Epithelial cell of esophagus (primary cell): ENCODE results near the gene PRMT1.
A peak's percentile ranks its signal among the peaks of the same experiment; 100 is the strongest.

Experiments
- DNase-seq: peaks from one replicate; pipeline ENCODE4 v3.0.0; 2010; ENCODE audit warnings: low read depth
- H3K4me3 ChIP-seq: 2 replicates; pipeline ENCODE4 v1.5.1; 2011; ENCODE audit warnings: mild to moderate bottlenecking, low read length, control low read depth
- TF ChIP-seq, protein P1 (sequence below): IDR thresholded peaks from 2 replicates; pipeline ENCODE4 v1.5.1; 2011; ENCODE audit warnings: low read depth, mild to moderate bottlenecking, low read length, control low read depth, inconsistent platforms; ENCODE audit not compliant: insufficient read depth; ENCODE audit errors: missing control alignments

PRMT1 gene

DNA sequence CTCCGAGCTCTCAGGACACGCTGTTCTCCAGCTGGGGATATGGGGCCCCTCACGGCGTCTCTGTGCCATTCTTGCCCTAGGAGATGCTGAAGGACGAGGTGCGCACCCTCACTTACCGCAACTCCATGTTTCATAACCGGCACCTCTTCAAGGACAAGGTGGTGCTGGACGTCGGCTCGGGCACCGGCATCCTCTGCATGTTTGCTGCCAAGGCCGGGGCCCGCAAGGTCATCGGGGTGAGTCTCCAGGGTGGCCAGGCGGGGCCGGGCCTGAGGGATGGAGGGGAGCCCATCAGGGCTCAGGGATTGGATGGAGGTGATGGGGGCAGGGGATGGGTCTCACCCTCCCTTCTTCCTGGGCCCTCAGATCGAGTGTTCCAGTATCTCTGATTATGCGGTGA, 4.8 kb downstream of the PRMT1 start:
- DNase-seq = no peak
- no peak overlapping the region for H3K4me3 ChIP-seq
- TF ChIP-seq, protein P1, sequence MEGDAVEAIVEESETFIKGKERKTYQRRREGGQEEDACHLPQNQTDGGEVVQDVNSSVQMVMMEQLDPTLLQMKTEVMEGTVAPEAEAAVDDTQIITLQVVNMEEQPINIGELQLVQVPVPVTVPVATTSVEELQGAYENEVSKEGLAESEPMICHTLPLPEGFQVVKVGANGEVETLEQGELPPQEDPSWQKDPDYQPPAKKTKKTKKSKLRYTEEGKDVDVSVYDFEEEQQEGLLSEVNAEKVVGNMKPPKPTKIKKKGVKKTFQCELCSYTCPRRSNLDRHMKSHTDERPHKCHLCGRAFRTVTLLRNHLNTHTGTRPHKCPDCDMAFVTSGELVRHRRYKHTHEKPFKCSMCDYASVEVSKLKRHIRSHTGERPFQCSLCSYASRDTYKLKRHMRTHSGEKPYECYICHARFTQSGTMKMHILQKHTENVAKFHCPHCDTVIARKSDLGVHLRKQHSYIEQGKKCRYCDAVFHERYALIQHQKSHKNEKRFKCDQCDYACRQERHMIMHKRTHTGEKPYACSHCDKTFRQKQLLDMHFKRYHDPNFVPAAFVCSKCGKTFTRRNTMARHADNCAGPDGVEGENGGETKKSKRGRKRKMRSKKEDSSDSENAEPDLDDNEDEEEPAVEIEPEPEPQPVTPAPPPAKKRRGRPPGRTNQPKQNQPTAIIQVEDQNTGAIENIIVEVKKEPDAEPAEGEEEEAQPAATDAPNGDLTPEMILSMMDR = no peak

DNA sequence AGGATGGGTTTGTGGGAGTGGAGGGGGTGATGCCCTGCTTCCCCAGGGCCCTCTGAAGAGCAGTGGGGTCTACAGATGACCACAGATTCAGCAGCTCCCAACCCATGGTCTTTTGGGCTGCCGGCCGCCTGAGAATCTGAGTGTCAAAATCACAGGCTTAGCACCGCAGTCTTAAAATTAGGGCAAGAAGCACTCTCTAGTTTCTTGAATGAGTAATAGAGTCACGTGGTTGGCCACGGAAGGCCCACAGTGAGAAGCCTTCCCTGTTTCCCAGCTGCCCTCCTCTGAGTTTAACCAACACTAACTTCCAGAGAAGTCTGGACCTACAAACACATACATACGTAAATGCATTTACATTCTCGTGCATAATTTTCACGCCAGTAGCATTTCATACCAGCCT, 5.2 kb downstream of the PRMT1 start:
- H3K4me3 ChIP-seq = no peak overlapping the region
- no peak for DNase-seq
- TF ChIP-seq, protein P1 = no peak

DNA sequence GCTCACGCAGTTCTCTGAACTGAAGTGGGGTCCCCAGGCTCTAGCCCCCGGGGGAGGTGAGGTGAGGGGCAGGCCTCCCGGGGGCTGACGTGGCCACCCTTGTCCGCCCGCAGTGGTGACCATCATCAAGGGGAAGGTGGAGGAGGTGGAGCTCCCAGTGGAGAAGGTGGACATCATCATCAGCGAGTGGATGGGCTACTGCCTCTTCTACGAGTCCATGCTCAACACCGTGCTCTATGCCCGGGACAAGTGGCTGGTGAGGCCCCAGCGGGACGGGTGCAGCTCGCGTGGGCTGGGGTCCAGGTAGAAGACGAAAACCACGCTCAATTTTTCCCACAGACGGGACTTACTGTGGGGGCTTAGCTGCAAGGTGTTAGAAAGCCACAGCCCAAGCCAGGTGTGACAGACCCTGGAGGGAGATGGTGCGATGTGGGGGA, 6.8 kb downstream of the PRMT1 start:
- TF ChIP-seq, protein P1 = no peak
- H3K4me3 ChIP-seq = no peak overlapping the region
- DNase-seq = no peak

DNA sequence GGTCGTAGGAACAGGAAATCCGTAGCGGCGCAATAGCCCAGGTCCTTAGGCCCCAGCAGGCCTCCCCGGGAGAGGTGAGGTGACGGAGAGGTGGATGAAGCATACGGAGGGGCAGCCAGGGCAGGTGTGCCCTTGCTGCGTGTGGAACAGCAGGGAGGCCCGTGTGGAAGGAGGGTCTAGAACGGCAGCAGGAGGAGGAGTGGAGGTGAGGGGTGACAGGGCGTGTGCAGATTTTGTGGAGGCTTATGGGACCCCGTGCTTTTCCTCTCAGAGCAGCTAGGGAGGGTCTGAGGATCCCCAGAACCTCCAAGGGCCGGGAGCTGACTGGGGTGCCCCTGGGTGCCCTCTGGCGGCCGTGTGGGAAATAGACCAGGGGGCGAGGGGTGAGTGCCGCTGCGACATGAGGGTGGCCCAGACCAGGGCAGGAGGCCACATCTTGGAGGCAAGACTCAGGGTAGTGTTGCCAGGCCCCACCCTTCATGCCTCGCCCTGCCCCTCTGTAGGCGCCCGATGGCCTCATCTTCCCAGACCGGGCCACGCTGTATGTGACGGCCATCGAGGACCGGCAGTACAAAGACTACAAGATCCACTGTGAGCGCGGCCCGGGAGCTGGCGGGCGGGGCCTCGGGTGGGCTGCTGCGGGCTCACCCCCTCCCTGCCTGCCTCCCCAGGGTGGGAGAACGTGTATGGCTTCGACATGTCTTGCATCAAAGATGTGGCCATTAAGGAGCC, 7.3 kb downstream of the PRMT1 start:
- TF ChIP-seq, protein P1 = peak; percentile 64
- DNase-seq = no peak
- H3K4me3 ChIP-seq = no peak overlapping the region

DNA sequence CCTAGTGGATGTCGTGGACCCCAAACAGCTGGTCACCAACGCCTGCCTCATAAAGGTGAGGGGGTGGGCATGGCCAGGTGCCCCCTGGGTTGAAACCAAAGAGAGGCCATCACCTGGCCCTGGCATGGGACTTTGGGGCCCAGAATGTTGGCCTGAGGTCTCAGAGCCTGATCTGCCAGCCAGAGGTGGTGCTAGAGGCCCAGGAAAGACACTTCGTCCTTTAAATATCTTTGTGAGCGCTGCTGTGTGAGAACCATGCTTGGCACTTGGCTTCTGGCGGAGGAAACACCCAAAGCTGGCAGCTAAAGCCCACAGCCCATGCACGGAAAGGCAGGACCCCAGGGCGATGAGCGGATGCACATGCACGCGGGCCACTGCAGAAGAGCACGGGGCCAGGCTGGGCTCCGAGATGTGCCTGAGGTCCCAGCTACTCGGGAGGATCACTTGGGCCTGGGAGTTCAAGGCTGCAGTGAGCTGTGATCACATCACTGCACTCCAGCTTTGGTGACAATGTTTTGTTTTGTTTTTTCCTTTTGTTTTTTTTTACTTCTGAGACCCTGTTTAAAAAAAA, 8.0 kb downstream of the PRMT1 start:
- TF ChIP-seq, protein P1 = no peak
- DNase-seq = no peak
- no peak overlapping the region for H3K4me3 ChIP-seq

DNA sequence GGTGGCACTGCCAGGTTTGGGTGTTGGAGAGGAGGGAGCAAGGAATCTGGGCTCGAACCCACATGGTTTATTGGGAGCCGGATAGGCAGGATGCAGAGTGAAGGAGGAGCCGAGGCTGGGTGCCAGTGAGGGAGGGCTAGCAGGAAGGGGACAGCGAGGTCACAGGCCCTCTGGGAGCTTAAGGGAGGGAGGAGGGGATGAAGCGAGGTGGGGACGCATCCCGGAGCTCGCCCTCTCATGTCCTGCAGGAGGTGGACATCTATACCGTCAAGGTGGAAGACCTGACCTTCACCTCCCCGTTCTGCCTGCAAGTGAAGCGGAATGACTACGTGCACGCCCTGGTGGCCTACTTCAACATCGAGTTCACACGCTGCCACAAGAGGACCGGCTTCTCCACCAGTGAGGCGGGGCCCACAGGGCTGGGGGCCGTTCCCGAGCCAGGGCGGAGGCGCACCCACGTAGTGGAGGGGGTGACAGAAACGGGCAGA, 8.8 kb downstream of the PRMT1 start:
- no peak overlapping the region for H3K4me3 ChIP-seq
- TF ChIP-seq, protein P1 = no peak
- DNase-seq = no peak
